SK-N-SH (cell line): ENCODE data around the gene ADAMTS13. TPM values are rescaled to one million over a fixed set of nuclear protein-coding genes. Genes with fewer than 3 reads are reported as not detected.

Source experiments
- CTCF ChIA-PET: fragments of 300-600, 350-600 bp; formaldehyde crosslinking; extraction: SDS; loops from one replicate; lab custom pipeline; 2021; lab: Yijun Ruan, JAX
- POLR2A ChIA-PET: fragments of 350-600 bp; sonication (Branson Sonifier 250); formaldehyde crosslinking; extraction: SDS; loops from one replicate; lab custom pipeline; 2020; ENCODE audit warnings: antibody characterized with exemption, inconsistent platforms; lab: Yijun Ruan, JAX
- DNase-seq: peaks from one replicate; pipeline ENCODE4 v3.0.0; 2012
- H2AFZ ChIP-seq: fragments of 200-600 bp; sonication (generic); 2 replicates; pipeline ENCODE4 v1.8.1; 2016; ENCODE audit warnings: antibody characterized with exemption, mild to moderate bottlenecking, low read depth
- H3F3A ChIP-seq: fragments of 200-600 bp; sonication (generic); replicated peaks from 2 replicates; pipeline ENCODE3; 2016; ENCODE audit warnings: antibody characterized with exemption, mild to moderate bottlenecking; ENCODE audit not compliant: insufficient read depth
- H3K27ac ChIP-seq, 2 experiments: fragments of 200-500 bp in 1 of 2; fragments of 200-600 bp in 1 of 2; sonication (Bioruptor generic) in 1 of 2; sonication (generic), shearing (Covaris generic) in 1 of 2; 2 replicates each; pipeline versions ENCODE4 v1.5.1 to v1.6.1; 2014 to 2016; ENCODE audit warnings: low read depth in 2 of 2, inconsistent platforms in 1 of 2, low read length in 1 of 2, mild to moderate bottlenecking in 1 of 2, mixed read lengths in 1 of 2
- H3K27me3 ChIP-seq: fragments of 200-600 bp; sonication (generic), shearing (Covaris generic); 2 replicates; pipeline ENCODE4 v1.6.1; 2016; ENCODE audit warnings: mixed run types; ENCODE audit not compliant: insufficient read depth
- H3K36me3 ChIP-seq, 2 experiments: fragments of 200-500 bp in 1 of 2; fragments of 200-600 bp in 1 of 2; sonication (Bioruptor generic) in 1 of 2; sonication (generic) in 1 of 2; replicated peaks in 1 of 2; 2 replicates each; pipeline versions ENCODE3 to v1.5.1; 2014 to 2016; ENCODE audit warnings: low read length in 1 of 2, mild to moderate bottlenecking in 1 of 2; ENCODE audit not compliant: insufficient read depth in 2 of 2, control insufficient read depth in 1 of 2
- H3K4me1 ChIP-seq, 2 experiments: fragments of 200-500 bp in 1 of 2; fragments of 200-600 bp in 1 of 2; sonication (Bioruptor generic) in 1 of 2; sonication (generic), shearing (Covaris generic) in 1 of 2; 2 replicates each; pipeline versions ENCODE4 v1.5.1 to v1.6.1; 2014 to 2016; ENCODE audit warnings: low read depth in 1 of 2, low read length in 1 of 2, mixed run types in 1 of 2; ENCODE audit not compliant: insufficient read depth in 2 of 2, control insufficient read depth in 1 of 2
- H3K4me2 ChIP-seq: fragments of 200-600 bp; sonication (generic), shearing (Covaris generic); 2 replicates; pipeline ENCODE4 v1.6.1; 2017; ENCODE audit warnings: mixed run types
- H3K4me3 ChIP-seq, 2 experiments: fragments of 200-500 bp in 1 of 2; fragments of 200-600 bp in 1 of 2; sonication (Bioruptor generic) in 1 of 2; sonication (generic), shearing (Covaris generic) in 1 of 2; 2 replicates each; pipeline versions ENCODE4 v1.5.1 to v1.8.1; 2014 to 2016; ENCODE audit warnings: low read depth in 2 of 2, inconsistent platforms in 1 of 2, low read length in 1 of 2, mild to moderate bottlenecking in 1 of 2, mixed read lengths in 1 of 2, moderate library complexity in 1 of 2
- H3K79me2 ChIP-seq: fragments of 200-600 bp; sonication (generic); 2 replicates; pipeline ENCODE4 v1.8.1; 2017; ENCODE audit warnings: mild to moderate bottlenecking; ENCODE audit not compliant: insufficient read depth
- H3K9ac ChIP-seq: fragments of 200-600 bp; sonication (generic); 2 replicates; pipeline ENCODE4 v1.6.1; 2017; ENCODE audit warnings: mixed run types
- H3K9me2 ChIP-seq: fragments of 200-600 bp; sonication (generic); 2 replicates; pipeline ENCODE4 v1.6.1; 2017; ENCODE audit warnings: mixed run types
- H3K9me3 ChIP-seq: fragments of 200-600 bp; sonication (generic); 2 replicates; pipeline ENCODE4 v1.6.1; 2017; ENCODE audit warnings: mixed run types, mild to moderate bottlenecking, moderate library complexity
- H4K20me1 ChIP-seq: fragments of 200-600 bp; sonication (generic); 2 replicates; pipeline ENCODE4 v1.6.1; 2017; ENCODE audit warnings: mild to moderate bottlenecking, mixed run types; ENCODE audit not compliant: insufficient read depth
- EP300 ChIP-seq, 2 experiments: IDR thresholded peaks; 2 replicates each; pipeline versions ENCODE4 v1.4.0 to v1.6.1; 2012; ENCODE audit warnings: borderline replicate concordance in 1 of 2, low read depth in 1 of 2, low read length in 1 of 2
- EZH2phosphoT487 ChIP-seq: fragments of 200-600 bp; sonication (generic); IDR thresholded peaks from 2 replicates; pipeline ENCODE4 v1.6.1; 2017; ENCODE audit warnings: low read depth, mixed run types, mild to moderate bottlenecking, antibody characterized with exemption, moderate library complexity, borderline replicate concordance
- FOXJ3 ChIP-seq: sonication (generic); formaldehyde crosslinking; IDR thresholded peaks from 2 replicates; pipeline ENCODE4 v1.5.1; 2020; ENCODE audit warnings: mild to moderate bottlenecking, missing genetic modification reagents
- GATA2 ChIP-seq: sonication (generic); formaldehyde crosslinking; IDR thresholded peaks from 2 replicates; pipeline ENCODE4 v1.5.0; 2020; ENCODE audit warnings: mild to moderate bottlenecking, missing genetic modification reagents
- IRF3 ChIP-seq: fragments of 150-350 bp; IDR thresholded peaks from 2 replicates; pipeline ENCODE4 v1.6.1; 2016; ENCODE audit warnings: mild to moderate bottlenecking, low read depth, low read length
- NRF1 ChIP-seq: IDR thresholded peaks from 2 replicates; pipeline ENCODE4 v1.6.1; 2012; ENCODE audit warnings: low read depth, mild to moderate bottlenecking, low read length
- RAD21 ChIP-seq: IDR thresholded peaks from 2 replicates; pipeline ENCODE4 v1.6.1; 2012; ENCODE audit warnings: mild to moderate bottlenecking, low read length
- SIN3A ChIP-seq: IDR thresholded peaks from 2 replicates; pipeline ENCODE4 v1.6.1; 2012; ENCODE audit warnings: low read depth, mild to moderate bottlenecking, low read length, moderate library complexity, borderline replicate concordance
- SMC3 ChIP-seq: IDR thresholded peaks from 2 replicates; pipeline ENCODE4 v1.6.1; 2012; ENCODE audit warnings: low read depth, low read length, improper control_type of control experiment
- YY1 ChIP-seq: IDR thresholded peaks from 2 replicates; pipeline ENCODE4 v1.4.0; 2012; ENCODE audit warnings: low read depth, mild to moderate bottlenecking
- ZBTB33 ChIP-seq: IDR thresholded peaks from 2 replicates; pipeline ENCODE4 v1.4.0; 2012; ENCODE audit warnings: low read depth, borderline replicate concordance
- WGBS: methylation state at CpG from one replicate; pipeline ENCODE4 v1.1.6; 2017; ENCODE audit warnings: low lambda C conversion rate; 5-methylcytosine and 5-hydroxymethylcytosine counted together
- polyA plus RNA-seq, 3 experiments: library from polyadenylated mRNA; depleted of rRNA; stranded (reverse); fragments of >200 nt; gene quantifications; 2 replicates each; pipeline ENCODE4 v1.2.3, GENCODE V29; 2012
- TF ChIP-seq, protein P1 (sequence below): IDR thresholded peaks from 2 replicates; pipeline ENCODE4 v1.6.1; 2012; ENCODE audit warnings: mild to moderate bottlenecking, low read depth, low read length, moderate library complexity
- TF ChIP-seq, protein P2 (sequence below): fragments of 150-350 bp; IDR thresholded peaks from 2 replicates; pipeline ENCODE4 v1.6.1; 2017; ENCODE audit warnings: antibody characterized with exemption, low read length, low read depth, borderline replicate concordance
- TF ChIP-seq, protein P3 (sequence below): fragments of 200-600 bp; sonication (generic); IDR thresholded peaks from 2 replicates; pipeline ENCODE4 v1.6.1; 2017; ENCODE audit warnings: antibody characterized with exemption, mild to moderate bottlenecking, moderate library complexity

The ADAMTS13 gene
- polyA plus RNA-seq, 1 of the 3 experiments (the other 2 are of a cell fraction) = 10.6 TPM

GRCh38 chr9:133443982-133444381, 21.8 kb downstream of the ADAMTS13 start:
- no peaks in the 10 kb centered on the region for H3K9me2 ChIP-seq
- H3K36me3 ChIP-seq = no peaks in the 10 kb centered on the region
- 77% methylated on average over 7 of the region's 8 CpGs for WGBS
- TF ChIP-seq, protein P1, sequence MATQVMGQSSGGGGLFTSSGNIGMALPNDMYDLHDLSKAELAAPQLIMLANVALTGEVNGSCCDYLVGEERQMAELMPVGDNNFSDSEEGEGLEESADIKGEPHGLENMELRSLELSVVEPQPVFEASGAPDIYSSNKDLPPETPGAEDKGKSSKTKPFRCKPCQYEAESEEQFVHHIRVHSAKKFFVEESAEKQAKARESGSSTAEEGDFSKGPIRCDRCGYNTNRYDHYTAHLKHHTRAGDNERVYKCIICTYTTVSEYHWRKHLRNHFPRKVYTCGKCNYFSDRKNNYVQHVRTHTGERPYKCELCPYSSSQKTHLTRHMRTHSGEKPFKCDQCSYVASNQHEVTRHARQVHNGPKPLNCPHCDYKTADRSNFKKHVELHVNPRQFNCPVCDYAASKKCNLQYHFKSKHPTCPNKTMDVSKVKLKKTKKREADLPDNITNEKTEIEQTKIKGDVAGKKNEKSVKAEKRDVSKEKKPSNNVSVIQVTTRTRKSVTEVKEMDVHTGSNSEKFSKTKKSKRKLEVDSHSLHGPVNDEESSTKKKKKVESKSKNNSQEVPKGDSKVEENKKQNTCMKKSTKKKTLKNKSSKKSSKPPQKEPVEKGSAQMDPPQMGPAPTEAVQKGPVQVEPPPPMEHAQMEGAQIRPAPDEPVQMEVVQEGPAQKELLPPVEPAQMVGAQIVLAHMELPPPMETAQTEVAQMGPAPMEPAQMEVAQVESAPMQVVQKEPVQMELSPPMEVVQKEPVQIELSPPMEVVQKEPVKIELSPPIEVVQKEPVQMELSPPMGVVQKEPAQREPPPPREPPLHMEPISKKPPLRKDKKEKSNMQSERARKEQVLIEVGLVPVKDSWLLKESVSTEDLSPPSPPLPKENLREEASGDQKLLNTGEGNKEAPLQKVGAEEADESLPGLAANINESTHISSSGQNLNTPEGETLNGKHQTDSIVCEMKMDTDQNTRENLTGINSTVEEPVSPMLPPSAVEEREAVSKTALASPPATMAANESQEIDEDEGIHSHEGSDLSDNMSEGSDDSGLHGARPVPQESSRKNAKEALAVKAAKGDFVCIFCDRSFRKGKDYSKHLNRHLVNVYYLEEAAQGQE = no peak
- TF ChIP-seq, protein P2, sequence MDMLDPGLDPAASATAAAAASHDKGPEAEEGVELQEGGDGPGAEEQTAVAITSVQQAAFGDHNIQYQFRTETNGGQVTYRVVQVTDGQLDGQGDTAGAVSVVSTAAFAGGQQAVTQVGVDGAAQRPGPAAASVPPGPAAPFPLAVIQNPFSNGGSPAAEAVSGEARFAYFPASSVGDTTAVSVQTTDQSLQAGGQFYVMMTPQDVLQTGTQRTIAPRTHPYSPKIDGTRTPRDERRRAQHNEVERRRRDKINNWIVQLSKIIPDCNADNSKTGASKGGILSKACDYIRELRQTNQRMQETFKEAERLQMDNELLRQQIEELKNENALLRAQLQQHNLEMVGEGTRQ = no peak
- no peak for TF ChIP-seq NRF1
- no peak for TF ChIP-seq EZH2phosphoT487
- no peaks in the 10 kb centered on the region for H3K9me3 ChIP-seq
- H2AFZ ChIP-seq = no peak overlapping the region
- H3K4me1 ChIP-seq = peaks cover 0 to 7% of the 10 kb centered on the region in 2 experiments; a peak in 2 of 4 replicates
- no peak overlapping the region for H3K27ac ChIP-seq
- DNase-seq = no peak
- no peak overlapping the region for H3K4me3 ChIP-seq
- POLR2A ChIA-PET = no interaction called here
- no peak overlapping the region for H3K9ac ChIP-seq
- no peaks in the 10 kb centered on the region for H3K79me2 ChIP-seq
- CTCF ChIA-PET = interaction anchor here (1.2 to 1.3 kb wide), 3 partner anchors 11 to 299 kb away, joined by 3 to 4 read pairs (median 3); no protein-coding TSS in a partner anchor
- H4K20me1 ChIP-seq = no peaks in the 10 kb centered on the region
- no peak overlapping the region for H3K4me2 ChIP-seq
- H3K27me3 ChIP-seq = no peaks in the 10 kb centered on the region
- H3F3A ChIP-seq = no peaks in the 10 kb centered on the region

DNA sequence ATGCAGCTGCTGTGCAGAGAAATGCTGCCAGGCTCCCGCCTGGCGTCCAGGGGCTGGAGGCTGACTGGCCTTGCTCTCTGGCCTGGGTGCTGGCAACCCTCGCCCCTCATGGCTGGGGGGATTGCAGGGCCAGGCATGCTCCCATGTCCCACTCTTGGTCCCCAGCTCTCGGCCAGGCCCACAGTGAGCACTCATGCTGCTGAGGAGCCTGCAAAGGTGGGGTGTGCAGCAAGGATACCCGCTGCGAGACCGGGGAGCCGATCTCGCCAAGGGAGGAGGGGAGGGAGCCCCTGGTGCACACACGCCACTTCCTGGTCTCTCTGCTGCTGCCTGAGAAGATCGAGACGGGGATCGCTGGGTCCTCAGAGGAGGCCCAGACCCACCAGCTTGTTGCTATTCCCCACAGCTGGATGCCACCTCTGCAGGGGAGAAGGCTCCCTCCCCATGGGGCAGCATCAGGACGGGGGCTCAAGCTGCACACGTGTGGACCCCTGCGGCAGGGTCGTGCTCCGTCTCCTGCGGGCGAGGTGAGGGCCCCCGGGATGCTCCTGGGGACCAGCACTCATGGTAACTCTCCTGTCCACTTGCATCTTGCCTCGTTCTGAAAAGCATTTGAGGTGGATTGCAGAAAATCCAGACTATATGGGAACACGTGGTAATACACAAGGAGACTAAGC, 23.3 kb downstream of the ADAMTS13 start:
- Histone ChIP-seq H3K27me3 (no peaks in the 10 kb centered on the region), H4K20me1 (no peaks in the 10 kb centered on the region), H3K9ac (no peak overlapping the region), H3K9me3 (no peaks in the 10 kb centered on the region), H3F3A (no peaks in the 10 kb centered on the region), H3K79me2 (no peaks in the 10 kb centered on the region), H3K27ac (no peak overlapping the region), H3K4me2 (no peak overlapping the region), H3K4me3 (no peak overlapping the region), H2AFZ (no peak overlapping the region), H3K9me2 (no peaks in the 10 kb centered on the region), H3K4me1 (peaks cover 0 to 11% of the 10 kb centered on the region in 2 experiments; a peak in 2 of 4 replicates), H3K36me3 (no peaks in the 10 kb centered on the region)
- ChIA-PET CTCF (interaction anchor here (0.8 to 1.3 kb wide), 3 partner anchors 12 to 550 kb away, joined by 3 read pairs; no protein-coding TSS in a partner anchor), POLR2A (interaction anchor here (0.6 kb wide), 1 partner anchor 98 kb away, joined by 3 read pairs; no protein-coding TSS in a partner anchor)
- WGBS = 78% methylated on average over 8 of the region's 23 CpGs
- DNase-seq = no peak
- no peak for TF ChIP-seq IRF3
- TF ChIP-seq RAD21 = no peak
- TF ChIP-seq SIN3A = no peak
- no peak for TF ChIP-seq FOXJ3 (CRISPR knock-in tag)
- TF ChIP-seq EP300 (IDR thresholded peaks at IDR 0.05; ENCODE audit: borderline replicate concordance in 1 of 2, low read depth in 1 of 2, low read length in 1 of 2) = no peak
- TF ChIP-seq, protein P3, sequence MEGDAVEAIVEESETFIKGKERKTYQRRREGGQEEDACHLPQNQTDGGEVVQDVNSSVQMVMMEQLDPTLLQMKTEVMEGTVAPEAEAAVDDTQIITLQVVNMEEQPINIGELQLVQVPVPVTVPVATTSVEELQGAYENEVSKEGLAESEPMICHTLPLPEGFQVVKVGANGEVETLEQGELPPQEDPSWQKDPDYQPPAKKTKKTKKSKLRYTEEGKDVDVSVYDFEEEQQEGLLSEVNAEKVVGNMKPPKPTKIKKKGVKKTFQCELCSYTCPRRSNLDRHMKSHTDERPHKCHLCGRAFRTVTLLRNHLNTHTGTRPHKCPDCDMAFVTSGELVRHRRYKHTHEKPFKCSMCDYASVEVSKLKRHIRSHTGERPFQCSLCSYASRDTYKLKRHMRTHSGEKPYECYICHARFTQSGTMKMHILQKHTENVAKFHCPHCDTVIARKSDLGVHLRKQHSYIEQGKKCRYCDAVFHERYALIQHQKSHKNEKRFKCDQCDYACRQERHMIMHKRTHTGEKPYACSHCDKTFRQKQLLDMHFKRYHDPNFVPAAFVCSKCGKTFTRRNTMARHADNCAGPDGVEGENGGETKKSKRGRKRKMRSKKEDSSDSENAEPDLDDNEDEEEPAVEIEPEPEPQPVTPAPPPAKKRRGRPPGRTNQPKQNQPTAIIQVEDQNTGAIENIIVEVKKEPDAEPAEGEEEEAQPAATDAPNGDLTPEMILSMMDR = no peak
- no peak for TF ChIP-seq SMC3
- TF ChIP-seq EZH2phosphoT487 = no peak
- TF ChIP-seq NRF1 = no peak
- TF ChIP-seq YY1 = no peak
- no peak for TF ChIP-seq ZBTB33
- TF ChIP-seq GATA2 (CRISPR knock-in tag) = no peak
